HepG2 (cell line): ENCODE data around the gene CD151. TPM values are rescaled to one million over a fixed set of nuclear protein-coding genes. Genes with fewer than 3 reads are reported as not detected.

Experiments
- ATF2 ChIP-seq: sonication (generic); formaldehyde crosslinking; IDR thresholded peaks from 2 replicates; pipeline ENCODE4 v1.4.0; 2020; ENCODE audit warnings: missing genetic modification reagents
- EEA1 ChIP-seq: sonication (generic); formaldehyde crosslinking; IDR thresholded peaks from 2 replicates; pipeline ENCODE4 v1.5.1; 2020; ENCODE audit warnings: mild to moderate bottlenecking, missing genetic modification reagents, borderline replicate concordance
- EED ChIP-seq: sonication (generic); formaldehyde crosslinking; IDR thresholded peaks from 2 replicates; pipeline ENCODE4 v1.5.0; 2020; ENCODE audit warnings: mild to moderate bottlenecking, missing genetic modification reagents
- HNRNPK ChIP-seq: fragments of 200-400 bp; formaldehyde crosslinking; IDR thresholded peaks from 2 replicates; pipeline ENCODE4 v1.6.1; 2018; ENCODE audit warnings: low read length, low read depth, moderate library complexity, mild to moderate bottlenecking; ENCODE audit not compliant: poor library complexity, severe bottlenecking
- IRF2 ChIP-seq: IDR thresholded peaks from 2 replicates; pipeline ENCODE4 v1.6.1; 2018; ENCODE audit warnings: missing genetic modification reagents, missing compliant biosample characterization
- NAIF1 ChIP-seq: sonication (generic); formaldehyde crosslinking; IDR thresholded peaks from 2 replicates; pipeline ENCODE4 v1.5.0; 2020; ENCODE audit warnings: mild to moderate bottlenecking, missing genetic modification reagents, borderline replicate concordance
- NFYC ChIP-seq: IDR thresholded peaks from 2 replicates; pipeline ENCODE4 v1.6.1; 2016; ENCODE audit warnings: missing genetic modification reagents, missing compliant biosample characterization
- NR3C1 ChIP-seq: sonication (generic); formaldehyde crosslinking; IDR thresholded peaks from 2 replicates; pipeline ENCODE4 v1.4.0; 2020; ENCODE audit warnings: missing genetic modification reagents
- PHF8 ChIP-seq: sonication (generic); formaldehyde crosslinking; IDR thresholded peaks from 2 replicates; pipeline ENCODE4 v1.5.0; 2020; ENCODE audit warnings: missing genetic modification reagents
- RBFOX2 ChIP-seq: fragments of 200-400 bp; formaldehyde crosslinking; IDR thresholded peaks from 2 replicates; pipeline ENCODE4 v1.6.1; 2017; ENCODE audit warnings: low read depth, mild to moderate bottlenecking, low read length
- SATB2 ChIP-seq: sonication (generic); formaldehyde crosslinking; IDR thresholded peaks from 2 replicates; pipeline ENCODE4 v1.5.0; 2020; ENCODE audit warnings: missing genetic modification reagents
- ZFY ChIP-seq: sonication (generic); formaldehyde crosslinking; IDR thresholded peaks from 2 replicates; pipeline ENCODE4 v1.4.0; 2020; ENCODE audit warnings: missing genetic modification reagents
- ZNF17 ChIP-seq: sonication (generic); formaldehyde crosslinking; IDR thresholded peaks from 2 replicates; pipeline ENCODE4 v1.5.0; 2020; ENCODE audit warnings: mild to moderate bottlenecking, missing genetic modification reagents
- ZNF496 ChIP-seq: sonication (generic); formaldehyde crosslinking; IDR thresholded peaks from 2 replicates; pipeline ENCODE4 v1.8.1; 2023; ENCODE audit warnings: mild to moderate bottlenecking, moderate library complexity, missing genetic modification reagents; ENCODE audit not compliant: insufficient replicate concordance
- ZNF558 ChIP-seq: sonication (generic); formaldehyde crosslinking; IDR thresholded peaks from 2 replicates; pipeline ENCODE4 v1.9.0; 2022; ENCODE audit warnings: mild to moderate bottlenecking, missing genetic modification reagents, borderline replicate concordance
- ZNF574 ChIP-seq: sonication (generic); formaldehyde crosslinking; IDR thresholded peaks from 2 replicates; pipeline ENCODE4 v1.4.0; 2020; ENCODE audit warnings: missing genetic modification reagents
- ZNF724P ChIP-seq: sonication (generic); formaldehyde crosslinking; IDR thresholded peaks from 2 replicates; pipeline ENCODE4 v1.8.0; 2022; ENCODE audit warnings: missing genetic modification reagents, borderline replicate concordance
- polyA plus RNA-seq, 8 experiments: library from polyadenylated mRNA; depleted of rRNA in 3 of 8; stranded (reverse) in 7 of 8; unstranded in 1 of 8; fragments of >200 nt; fragmentation: Illumina TruSeq in 4 of 8; extraction: Trizol in 4 of 8; gene quantifications; 2 replicates each; pipeline versions ENCODE4 v1.2.1 to v1.2.3, GENCODE V29; 2011 to 2016; ENCODE audit warnings: low read depth in 4 of 8, missing spikeins in 1 of 8, mixed read lengths in 1 of 8; ENCODE audit not compliant: insufficient read depth in 1 of 8
- total RNA-seq, 5 experiments: library from RNA; depleted of rRNA; stranded (reverse); fragments of >200 nt; fragmentation: Illumina TruSeq; extraction: Trizol; gene quantifications; 2 replicates each; pipeline ENCODE4 v1.2.3, GENCODE V29; 2016; ENCODE audit warnings: low read depth in 1 of 5
- TF ChIP-seq, protein P1 (sequence below): sonication (generic); formaldehyde crosslinking; IDR thresholded peaks from 2 replicates; pipeline ENCODE4 v1.4.0; 2020; ENCODE audit warnings: mild to moderate bottlenecking, missing genetic modification reagents, borderline replicate concordance
- TF ChIP-seq, protein P2 (sequence below): IDR thresholded peaks from 2 replicates; pipeline ENCODE4 v1.6.1; 2016

CD151 gene
- total and polyA plus RNA-seq, 2 of the 13 experiments (the other 11 are each of a cell fraction or from before 2014, with no cell fraction given): 125 to 197 TPM

- TF ChIP-seq NR3C1: no peak
- TF ChIP-seq, protein P1, sequence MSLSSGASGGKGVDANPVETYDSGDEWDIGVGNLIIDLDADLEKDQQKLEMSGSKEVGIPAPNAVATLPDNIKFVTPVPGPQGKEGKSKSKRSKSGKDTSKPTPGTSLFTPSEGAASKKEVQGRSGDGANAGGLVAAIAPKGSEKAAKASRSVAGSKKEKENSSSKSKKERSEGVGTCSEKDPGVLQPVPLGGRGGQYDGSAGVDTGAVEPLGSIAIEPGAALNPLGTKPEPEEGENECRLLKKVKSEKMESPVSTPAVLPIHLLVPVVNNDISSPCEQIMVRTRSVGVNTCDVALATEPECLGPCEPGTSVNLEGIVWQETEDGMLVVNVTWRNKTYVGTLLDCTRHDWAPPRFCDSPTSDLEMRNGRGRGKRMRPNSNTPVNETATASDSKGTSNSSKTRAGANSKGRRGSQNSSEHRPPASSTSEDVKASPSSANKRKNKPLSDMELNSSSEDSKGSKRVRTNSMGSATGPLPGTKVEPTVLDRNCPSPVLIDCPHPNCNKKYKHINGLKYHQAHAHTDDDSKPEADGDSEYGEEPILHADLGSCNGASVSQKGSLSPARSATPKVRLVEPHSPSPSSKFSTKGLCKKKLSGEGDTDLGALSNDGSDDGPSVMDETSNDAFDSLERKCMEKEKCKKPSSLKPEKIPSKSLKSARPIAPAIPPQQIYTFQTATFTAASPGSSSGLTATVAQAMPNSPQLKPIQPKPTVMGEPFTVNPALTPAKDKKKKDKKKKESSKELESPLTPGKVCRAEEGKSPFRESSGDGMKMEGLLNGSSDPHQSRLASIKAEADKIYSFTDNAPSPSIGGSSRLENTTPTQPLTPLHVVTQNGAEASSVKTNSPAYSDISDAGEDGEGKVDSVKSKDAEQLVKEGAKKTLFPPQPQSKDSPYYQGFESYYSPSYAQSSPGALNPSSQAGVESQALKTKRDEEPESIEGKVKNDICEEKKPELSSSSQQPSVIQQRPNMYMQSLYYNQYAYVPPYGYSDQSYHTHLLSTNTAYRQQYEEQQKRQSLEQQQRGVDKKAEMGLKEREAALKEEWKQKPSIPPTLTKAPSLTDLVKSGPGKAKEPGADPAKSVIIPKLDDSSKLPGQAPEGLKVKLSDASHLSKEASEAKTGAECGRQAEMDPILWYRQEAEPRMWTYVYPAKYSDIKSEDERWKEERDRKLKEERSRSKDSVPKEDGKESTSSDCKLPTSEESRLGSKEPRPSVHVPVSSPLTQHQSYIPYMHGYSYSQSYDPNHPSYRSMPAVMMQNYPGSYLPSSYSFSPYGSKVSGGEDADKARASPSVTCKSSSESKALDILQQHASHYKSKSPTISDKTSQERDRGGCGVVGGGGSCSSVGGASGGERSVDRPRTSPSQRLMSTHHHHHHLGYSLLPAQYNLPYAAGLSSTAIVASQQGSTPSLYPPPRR (CRISPR knock-in tag): no peak
- TF ChIP-seq ZNF574 (CRISPR knock-in tag): peak; percentile 13; the same call in 1 of the 2 replicates
- no peak for TF ChIP-seq ZNF17
- TF ChIP-seq ZFY (CRISPR knock-in tag): no peak; the same call in 1 of the 2 replicates
- TF ChIP-seq, protein P2, sequence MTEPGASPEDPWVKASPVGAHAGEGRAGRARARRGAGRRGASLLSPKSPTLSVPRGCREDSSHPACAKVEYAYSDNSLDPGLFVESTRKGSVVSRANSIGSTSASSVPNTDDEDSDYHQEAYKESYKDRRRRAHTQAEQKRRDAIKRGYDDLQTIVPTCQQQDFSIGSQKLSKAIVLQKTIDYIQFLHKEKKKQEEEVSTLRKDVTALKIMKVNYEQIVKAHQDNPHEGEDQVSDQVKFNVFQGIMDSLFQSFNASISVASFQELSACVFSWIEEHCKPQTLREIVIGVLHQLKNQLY (CRISPR knock-in tag): no peak
- peak; percentile 40; the same call in 1 of the 2 replicates for TF ChIP-seq RBFOX2
- peak; percentile 46; the same call in 1 of the 2 replicates for TF ChIP-seq PHF8 (CRISPR knock-in tag)
- TF ChIP-seq ZNF558: no peak
- no peak for TF ChIP-seq ZNF496 (CRISPR knock-in tag)
- peak; percentile 97 for TF ChIP-seq IRF2
- no peak for TF ChIP-seq SATB2 (CRISPR knock-in tag)
- no peak for TF ChIP-seq EEA1
- no peak for TF ChIP-seq HNRNPK
- TF ChIP-seq ATF2: no peak
- TF ChIP-seq NAIF1 (CRISPR knock-in tag): no peak
- TF ChIP-seq ZNF724P (CRISPR knock-in tag): no peak
- TF ChIP-seq EED (CRISPR knock-in tag): peak; percentile 14; the same call in 1 of the 2 replicates
- TF ChIP-seq NFYC: 0 out of 2 replicates have a peak, but pooled peaks have one; percentile 28
Observed at GRCh38 chr11:795634-796564, 36.9 kb upstream of the CD151 start (continued).
